H9 (cell line): ENCODE data around the gene TRIM50. TPM values are rescaled to one million over a fixed set of nuclear protein-coding genes. Genes with fewer than 3 reads are reported as not detected.

ENCODE experiments used
- DNase-seq: peaks from one replicate; pipeline ENCODE4 v3.0.0-alpha.2; 2017
- H2AFZ ChIP-seq: one replicate; pipeline ENCODE4 v1.6.1; 2013; ENCODE audit warnings: mild to moderate bottlenecking, low read length, control low read depth, moderate library complexity
- H2AK5ac ChIP-seq: 2 replicates; pipeline ENCODE4 v1.6.1; 2013; ENCODE audit warnings: low read length, control low read depth, mixed read lengths; ENCODE audit not compliant: insufficient read length
- H2BK120ac ChIP-seq: one replicate; pipeline ENCODE4 v1.6.1; 2013; ENCODE audit warnings: low read depth, mild to moderate bottlenecking, low read length, control low read depth, inconsistent platforms; ENCODE audit not compliant: poor library complexity, severe bottlenecking
- H2BK12ac ChIP-seq: 2 replicates; pipeline ENCODE4 v1.6.1; 2013; ENCODE audit warnings: low read length, control low read depth, mixed read lengths, low read depth; ENCODE audit not compliant: insufficient read length
- H2BK15ac ChIP-seq: 2 replicates; pipeline ENCODE4 v1.6.1; 2013; ENCODE audit warnings: low read depth, low read length, control low read depth
- H2BK20ac ChIP-seq: one replicate; pipeline ENCODE4 v1.6.1; 2013; ENCODE audit warnings: low read depth, mild to moderate bottlenecking, low read length, control low read depth, inconsistent platforms; ENCODE audit not compliant: poor library complexity, severe bottlenecking
- H2BK5ac ChIP-seq: 2 replicates; pipeline ENCODE4 v1.6.1; 2013; ENCODE audit warnings: low read length, control low read depth, mixed read lengths; ENCODE audit not compliant: insufficient read length
- H3K14ac ChIP-seq: 2 replicates; pipeline ENCODE4 v1.6.1; 2013; ENCODE audit warnings: low read length, control low read depth; ENCODE audit not compliant: insufficient read depth
- H3K18ac ChIP-seq: 2 replicates; pipeline ENCODE4 v1.6.1; 2013; ENCODE audit warnings: low read depth, mild to moderate bottlenecking, mixed read lengths, low read length, control low read depth; ENCODE audit not compliant: insufficient read length
- H3K23ac ChIP-seq: 2 replicates; pipeline ENCODE4 v1.6.1; 2013; ENCODE audit warnings: low read length, control low read depth, mixed read lengths, low read depth; ENCODE audit not compliant: insufficient read length
- H3K23me2 ChIP-seq: 2 replicates; pipeline ENCODE4 v1.6.1; 2013; ENCODE audit warnings: low read depth, mild to moderate bottlenecking, mixed read lengths, low read length, control low read depth; ENCODE audit not compliant: insufficient read length, poor library complexity, severe bottlenecking
- H3K27ac ChIP-seq: 2 replicates; pipeline ENCODE4 v1.5.1; 2013; ENCODE audit warnings: low read length, control low read depth, mixed read lengths, low read depth; ENCODE audit not compliant: insufficient read length
- H3K27me3 ChIP-seq: 2 replicates; pipeline ENCODE4 v1.6.1; 2013; ENCODE audit warnings: low read length, control low read depth, inconsistent platforms; ENCODE audit not compliant: insufficient read depth
- H3K4ac ChIP-seq: 2 replicates; pipeline ENCODE4 v1.6.1; 2013; ENCODE audit warnings: low read depth, mild to moderate bottlenecking, control low read depth, inconsistent platforms, low read length, moderate library complexity
- H3K4me1 ChIP-seq: 2 replicates; pipeline ENCODE4 v1.6.1; 2013; ENCODE audit warnings: low read length, control low read depth, inconsistent platforms; ENCODE audit not compliant: insufficient read depth
- H3K4me2 ChIP-seq: 2 replicates; pipeline ENCODE4 v1.6.1; 2013; ENCODE audit warnings: low read length, control low read depth, mixed read lengths; ENCODE audit not compliant: insufficient read length, insufficient read depth
- H3K56ac ChIP-seq: 2 replicates; pipeline ENCODE4 v1.6.1; 2013; ENCODE audit warnings: low read depth, mild to moderate bottlenecking, mixed read lengths, low read length, control low read depth; ENCODE audit not compliant: insufficient read length
- H3K79me1 ChIP-seq: 2 replicates; pipeline ENCODE4 v1.6.1; 2013; ENCODE audit warnings: low read depth, mild to moderate bottlenecking, moderate library complexity, low read length, control low read depth, inconsistent platforms; ENCODE audit not compliant: insufficient read depth, poor library complexity, severe bottlenecking
- H3K79me2 ChIP-seq: 2 replicates; pipeline ENCODE4 v1.6.1; 2013; ENCODE audit warnings: low read length, control low read depth, inconsistent platforms; ENCODE audit not compliant: insufficient read depth
- H3K9ac ChIP-seq: 2 replicates; pipeline ENCODE4 v1.6.1; 2013; ENCODE audit warnings: low read length, control low read depth, mixed read lengths; ENCODE audit not compliant: insufficient read length; ENCODE audit errors: extremely low read depth
- H3K9me3 ChIP-seq: one replicate; pipeline ENCODE4 v1.6.1; 2013; ENCODE audit warnings: low read depth, low read length, inconsistent platforms; ENCODE audit not compliant: control insufficient read depth
- H3T11ph ChIP-seq: one replicate; pipeline ENCODE4 v1.6.1; 2013; ENCODE audit warnings: mild to moderate bottlenecking, low read length, control low read depth, inconsistent platforms
- H4K20me1 ChIP-seq: one replicate; pipeline ENCODE4 v1.6.1; 2013; ENCODE audit not compliant: control insufficient read depth, insufficient read length, insufficient read depth
- H4K5ac ChIP-seq: 2 replicates; pipeline ENCODE4 v1.6.1; 2013; ENCODE audit warnings: low read depth, mild to moderate bottlenecking, mixed read lengths, low read length, control low read depth; ENCODE audit not compliant: insufficient read length
- H4K8ac ChIP-seq: replicated peaks from 2 replicates; pipeline ENCODE4 v1.6.1; 2013; ENCODE audit warnings: low read length, control low read depth, mixed read lengths, low read depth; ENCODE audit not compliant: insufficient read length
- H4K91ac ChIP-seq: 2 replicates; pipeline ENCODE4 v1.6.1; 2013; ENCODE audit warnings: low read depth, mild to moderate bottlenecking, moderate library complexity, mixed read lengths, low read length, control low read depth; ENCODE audit not compliant: insufficient read length
- H3K27ac Mint-ChIP-seq, 3 experiments: 2 replicates in 2 of 3; 3 replicates in 1 of 3; pipeline ENCODE4 v1.8.0; 2020 to 2021; ENCODE audit warnings: mixed read lengths in 3 of 3, mild to moderate bottlenecking in 1 of 3, moderate library complexity in 1 of 3
- H3K27me3 Mint-ChIP-seq: 2 replicates; pipeline ENCODE4 v1.8.0; 2021; ENCODE audit warnings: low read depth, mild to moderate bottlenecking, moderate library complexity, mixed read lengths
- H3K36me3 Mint-ChIP-seq, 3 experiments: 2 replicates in 2 of 3; 3 replicates in 1 of 3; pipeline ENCODE4 v1.8.0; 2020 to 2021; ENCODE audit warnings: low read depth in 3 of 3, mixed read lengths in 3 of 3; ENCODE audit not compliant: insufficient read depth in 1 of 3
- H3K4me1 Mint-ChIP-seq, 2 experiments: 2 replicates each; pipeline ENCODE4 v1.8.0; 2020; ENCODE audit warnings: mixed read lengths in 2 of 2
- H3K4me3 Mint-ChIP-seq, 2 experiments: 2 replicates in 1 of 2; 3 replicates in 1 of 2; pipeline ENCODE4 v1.8.0; 2020 to 2021; ENCODE audit warnings: mild to moderate bottlenecking in 2 of 2, mixed read lengths in 2 of 2, moderate library complexity in 1 of 2
- H3K9me3 Mint-ChIP-seq, 2 experiments: 2 replicates in 1 of 2; 3 replicates in 1 of 2; pipeline ENCODE4 v1.8.0; 2020; ENCODE audit warnings: mild to moderate bottlenecking in 2 of 2, mixed read lengths in 2 of 2, moderate library complexity in 1 of 2
- WGBS: extraction: QIAGEN DNeasy Blood & Tissue Kit; methylation state at CpG from one replicate; pipeline ENCODE4 v1.1.7; 2013; ENCODE audit warnings: missing lambda C conversion rate, low lambda C conversion rate, mixed read lengths; ENCODE audit not compliant: insufficient read length; ENCODE audit errors: extremely low coverage; 5-methylcytosine and 5-hydroxymethylcytosine counted together
- total RNA-seq: library from RNA; stranded (reverse); gene quantifications from 2 replicates; pipeline ENCODE4 v1.2.1, GENCODE V29; 2021
- TF ChIP-seq, protein P1 (sequence below): fragments of 200-600 bp; sonication (generic); conservative IDR thresholded peaks from 3 replicates; pipeline ENCODE4 v1.8.0; 2021; ENCODE audit warnings: antibody characterized with exemption, mild to moderate bottlenecking

TRIM50 gene
- total RNA-seq, 1 experiment from 2014 or later = not detected

DNA sequence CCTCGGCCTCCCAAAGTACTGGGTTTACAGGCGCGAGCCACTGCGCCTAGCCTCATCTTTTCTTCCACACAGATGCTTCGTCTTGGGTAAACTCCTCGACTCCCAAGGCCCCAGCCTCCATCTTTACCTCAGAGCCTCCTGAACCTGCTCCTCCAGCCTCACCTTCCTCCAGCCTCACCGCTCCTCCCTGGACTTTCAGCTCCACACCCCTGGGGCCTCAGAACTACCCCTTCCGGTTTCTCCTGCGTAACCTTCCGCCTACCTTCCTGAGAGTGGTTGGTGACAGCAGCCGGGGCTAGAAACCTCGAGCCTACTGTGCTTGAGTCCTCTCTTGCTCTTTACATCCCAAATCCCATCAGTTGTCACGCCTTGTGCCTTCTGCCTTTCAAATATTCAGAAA, 45.9 kb upstream of the TRIM50 start:
- Histone ChIP-seq H3K79me1 (no peaks in the 10 kb centered on the region), H2BK5ac (no peak overlapping the region), H3K27ac (no peak overlapping the region), H3K23ac (no peak overlapping the region), H2BK15ac (no peak overlapping the region), H3K18ac (no peak overlapping the region), H3K4me1 (no peaks in the 10 kb centered on the region), H4K5ac (no peak overlapping the region), H4K20me1 (no peaks in the 10 kb centered on the region), H2AFZ (no peak overlapping the region), H3K56ac (no peak overlapping the region), H3K27me3 (no peaks in the 10 kb centered on the region), H4K91ac (no peak overlapping the region), H2BK12ac (no peak overlapping the region), H3K23me2 (no peaks in the 10 kb centered on the region), H3K4me2 (no peak overlapping the region), H3K14ac (no peak overlapping the region), H4K8ac (no peak overlapping the region), H2AK5ac (no peak overlapping the region), H2BK20ac (no peak overlapping the region), H3K9ac (no peak overlapping the region), H2BK120ac (no peak overlapping the region), H3K9me3 (no peaks in the 10 kb centered on the region), H3T11ph (no peak overlapping the region), H3K4ac (no peak overlapping the region), H3K79me2 (no peaks in the 10 kb centered on the region)
- no peak overlapping the region for H3K4me3 Mint-ChIP-seq
- H3K9me3 Mint-ChIP-seq = no peaks in the 10 kb centered on the region
- no CpG with 5 or more reads among the region's 13 CpGs for WGBS
- H3K27me3 Mint-ChIP-seq = peaks cover 2% of the 10 kb centered on the region
- H3K36me3 Mint-ChIP-seq = no peaks in the 10 kb centered on the region; a peak in 1 of 7 replicates
- TF ChIP-seq, protein P1, sequence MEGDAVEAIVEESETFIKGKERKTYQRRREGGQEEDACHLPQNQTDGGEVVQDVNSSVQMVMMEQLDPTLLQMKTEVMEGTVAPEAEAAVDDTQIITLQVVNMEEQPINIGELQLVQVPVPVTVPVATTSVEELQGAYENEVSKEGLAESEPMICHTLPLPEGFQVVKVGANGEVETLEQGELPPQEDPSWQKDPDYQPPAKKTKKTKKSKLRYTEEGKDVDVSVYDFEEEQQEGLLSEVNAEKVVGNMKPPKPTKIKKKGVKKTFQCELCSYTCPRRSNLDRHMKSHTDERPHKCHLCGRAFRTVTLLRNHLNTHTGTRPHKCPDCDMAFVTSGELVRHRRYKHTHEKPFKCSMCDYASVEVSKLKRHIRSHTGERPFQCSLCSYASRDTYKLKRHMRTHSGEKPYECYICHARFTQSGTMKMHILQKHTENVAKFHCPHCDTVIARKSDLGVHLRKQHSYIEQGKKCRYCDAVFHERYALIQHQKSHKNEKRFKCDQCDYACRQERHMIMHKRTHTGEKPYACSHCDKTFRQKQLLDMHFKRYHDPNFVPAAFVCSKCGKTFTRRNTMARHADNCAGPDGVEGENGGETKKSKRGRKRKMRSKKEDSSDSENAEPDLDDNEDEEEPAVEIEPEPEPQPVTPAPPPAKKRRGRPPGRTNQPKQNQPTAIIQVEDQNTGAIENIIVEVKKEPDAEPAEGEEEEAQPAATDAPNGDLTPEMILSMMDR = no peak
- no peaks in the 10 kb centered on the region; a peak in 1 of 4 replicates for H3K4me1 Mint-ChIP-seq
- H3K27ac Mint-ChIP-seq = no peak overlapping the region
- DNase-seq = no peak
